ENCODE results near the gene HSF4. TPM values are rescaled to one million over a fixed set of nuclear protein-coding genes. Genes with fewer than 3 reads are reported as not detected.
A peak's percentile ranks its signal among the peaks of the same experiment; 100 is the strongest.

HSF4 gene
- total RNA-seq, 2 experiments from 2014 or later: 11.1 to 12.3 TPM

DNA sequence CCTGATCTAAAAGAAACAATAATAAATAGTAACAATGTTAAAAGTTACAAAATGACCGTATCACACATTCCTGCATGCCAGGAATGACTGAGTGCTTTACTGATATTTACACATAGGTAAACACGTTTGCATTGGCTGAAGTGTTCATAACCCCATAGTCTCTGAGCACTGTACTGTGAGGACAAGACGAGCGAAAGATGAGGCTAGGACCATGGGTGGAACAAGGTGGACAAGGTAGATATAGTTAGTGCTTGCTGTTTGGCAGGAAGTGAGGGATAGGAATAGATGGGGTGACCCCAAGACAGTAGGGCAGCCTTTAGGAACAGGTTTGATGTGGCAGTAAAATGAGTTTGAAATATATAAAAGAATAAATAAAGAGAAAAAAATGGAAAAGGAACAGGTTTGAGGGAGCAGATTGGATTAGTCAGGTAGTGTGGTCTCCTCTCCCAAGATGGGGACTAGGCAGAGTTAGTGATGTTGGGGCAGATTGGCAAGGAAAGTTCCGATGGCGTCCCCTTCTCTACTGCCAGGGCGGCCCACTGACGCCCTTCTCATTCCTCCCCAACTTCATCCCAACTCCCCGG is 27.0 kb downstream of the HSF4 start:
- CTCF ChIA-PET: interaction anchor here (1.2 kb wide), 1 partner anchor 174 kb away, joined by 3 read pairs; no protein-coding TSS in a partner anchor
- peaks cover 16% of the 10 kb centered on the region for H3K36me3 Mint-ChIP-seq (ENCODE audit: low read depth)
- peak overlapping the region; percentile 86 for H3K4me3 Mint-ChIP-seq

GRCh38 chr16:67191995-67192681 is 27.6 kb downstream of the HSF4 start, which contains the start of gene E2F4:
E2F4 (plus strand) TSS chr16:67192155; CDS start chr16:67192228, 73 bp downstream.
- DNase-seq: peak; percentile 91
- H3K27me3 Mint-ChIP-seq (ENCODE audit: low read depth): no peaks in the 10 kb centered on the region
- peak within 1 kb of the TSS; percentile 86 for H3K4me3 Mint-ChIP-seq
- H3K4me1 Mint-ChIP-seq (ENCODE audit: low read depth): peaks cover 43% of the 10 kb centered on the region
- intact Hi-C loops (cut with micrococcal nuclease): loop anchor here (1.0 kb wide), 4 partner anchors 9 to 52 kb away; partner anchors contain the start of genes MATCAP1 and TMEM208
- H3K36me3 Mint-ChIP-seq (ENCODE audit: low read depth): peaks cover 22% of the 10 kb centered on the region
- CTCF ChIA-PET: interaction anchor here (1.0 to 1.2 kb wide), 3 partner anchors 87 to 215 kb away, joined by 3 read pairs; no protein-coding TSS in a partner anchor
- H3K9me3 Mint-ChIP-seq: no peaks in the 10 kb centered on the region
- H3K27ac Mint-ChIP-seq: peak within 1 kb of the TSS; percentile 80

More for the DNA sequence above, 27.0 kb downstream of the HSF4 start:
- H3K27me3 Mint-ChIP-seq (ENCODE audit: low read depth): no peaks in the 10 kb centered on the region
- peak overlapping the region; percentile 80 for H3K27ac Mint-ChIP-seq
- intact Hi-C loops (cut with micrococcal nuclease): no loop called here
- no peak for DNase-seq
- H3K4me1 Mint-ChIP-seq (ENCODE audit: low read depth): peaks cover 39% of the 10 kb centered on the region
- no peaks in the 10 kb centered on the region for H3K9me3 Mint-ChIP-seq

GRCh38 chr16:67192781-67193361 is 28.3 kb downstream of the HSF4 start:
- CTCF ChIA-PET: interaction anchor here (1.0 to 1.2 kb wide), 3 partner anchors 86 to 216 kb away, joined by 3 read pairs; no protein-coding TSS in a partner anchor

DNA sequence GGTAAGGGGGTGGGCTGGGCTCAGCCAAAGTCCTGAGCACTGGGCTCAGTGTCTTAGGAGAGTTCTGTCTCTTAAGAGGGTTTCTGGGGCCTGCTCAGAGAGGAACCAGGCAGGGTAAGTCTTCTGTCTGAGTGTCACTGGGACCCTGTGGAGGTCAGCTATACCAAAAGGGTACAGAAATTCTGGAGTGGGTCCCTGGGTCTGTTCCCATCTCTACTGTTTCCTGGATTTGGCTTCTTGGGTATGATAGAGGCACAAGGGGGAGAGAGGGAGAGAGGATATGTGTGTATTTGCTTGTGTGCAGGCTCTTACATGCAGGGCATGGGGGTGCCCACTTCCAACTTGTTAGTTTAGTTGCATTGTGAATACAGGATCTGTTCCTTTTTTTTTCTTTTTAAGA is 29.0 kb downstream of the HSF4 start:
- intact Hi-C loops (cut with micrococcal nuclease): no loop called here
- Mint-ChIP-seq H3K4me3 (peak overlapping the region; percentile 86), H3K4me1 (ENCODE audit: low read depth) (peaks cover 43% of the 10 kb centered on the region), H3K9me3 (no peaks in the 10 kb centered on the region), H3K27ac (no peak overlapping the region), H3K36me3 (ENCODE audit: low read depth) (peaks cover 25% of the 10 kb centered on the region), H3K27me3 (ENCODE audit: low read depth) (no peaks in the 10 kb centered on the region)
- CTCF ChIA-PET: interaction anchor here (0.6 to 1.7 kb wide), 3 partner anchors 9 to 216 kb away, joined by 3 to 6 read pairs (median 3); no protein-coding TSS in a partner anchor
- no peak for DNase-seq

More at GRCh38 chr16:67192781-67193361, 28.3 kb downstream of the HSF4 start:
- no peak for DNase-seq
- H3K4me3 Mint-ChIP-seq: peak overlapping the region; percentile 86
- no peaks in the 10 kb centered on the region for H3K9me3 Mint-ChIP-seq
- no peaks in the 10 kb centered on the region for H3K27me3 Mint-ChIP-seq (ENCODE audit: low read depth)
- peak overlapping the region; percentile 69 for H3K27ac Mint-ChIP-seq
- intact Hi-C loops (cut with micrococcal nuclease): loop anchor here (1.0 kb wide), 4 partner anchors 10 to 51 kb away; partner anchors contain the start of genes MATCAP1 and TMEM208
- peaks cover 43% of the 10 kb centered on the region for H3K4me1 Mint-ChIP-seq (ENCODE audit: low read depth)
- peaks cover 22% of the 10 kb centered on the region for H3K36me3 Mint-ChIP-seq (ENCODE audit: low read depth)

DNA sequence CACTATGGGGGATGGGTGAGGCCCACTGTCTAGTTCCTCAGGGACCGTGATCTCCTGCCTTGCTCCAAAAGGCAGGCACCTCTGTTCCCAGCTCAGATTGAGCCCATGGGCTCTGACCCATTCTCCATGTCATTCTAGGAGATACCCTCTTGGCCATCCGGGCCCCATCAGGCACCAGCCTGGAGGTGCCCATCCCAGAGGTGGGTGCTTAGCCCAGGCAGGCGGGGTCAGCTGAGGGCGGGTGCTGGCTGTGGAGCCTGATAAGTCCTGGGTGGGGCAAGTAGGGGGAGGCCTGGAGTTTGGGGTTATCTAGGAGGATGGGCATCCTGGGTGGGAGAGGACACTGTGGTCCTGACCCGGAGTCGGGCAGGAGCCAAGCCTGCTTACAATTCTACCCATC is 29.7 kb downstream of the HSF4 start:
- CTCF ChIA-PET: interaction anchor here (1.7 kb wide), 1 partner anchor 10 kb away, joined by 6 read pairs; no protein-coding TSS in a partner anchor
- DNase-seq: no peak
- no peaks in the 10 kb centered on the region for H3K9me3 Mint-ChIP-seq
- H3K36me3 Mint-ChIP-seq (ENCODE audit: low read depth): peaks cover 25% of the 10 kb centered on the region
- peaks cover 43% of the 10 kb centered on the region for H3K4me1 Mint-ChIP-seq (ENCODE audit: low read depth)
- no peak overlapping the region for H3K27ac Mint-ChIP-seq
- peak overlapping the region; percentile 86 for H3K4me3 Mint-ChIP-seq
- H3K27me3 Mint-ChIP-seq (ENCODE audit: low read depth): no peaks in the 10 kb centered on the region
- intact Hi-C loops (cut with micrococcal nuclease): no loop called here

- Mint-ChIP-seq H3K4me1 (ENCODE audit: low read depth) (peaks cover 43% of the 10 kb centered on the region), H3K27me3 (ENCODE audit: low read depth) (no peaks in the 10 kb centered on the region), H3K9me3 (no peaks in the 10 kb centered on the region), H3K27ac (no peak overlapping the region), H3K4me3 (no peak overlapping the region), H3K36me3 (ENCODE audit: low read depth) (peaks cover 28% of the 10 kb centered on the region)
- DNase-seq: no peak
- CTCF ChIA-PET: interaction anchor here (0.9 kb wide), 1 partner anchor 234 kb away, joined by 3 read pairs; no protein-coding TSS in a partner anchor
- intact Hi-C loops (cut with micrococcal nuclease): no loop called here
These were observed 31.1 kb downstream of the HSF4 start for GRCh38 chr16:67195676-67196075.

DNA sequence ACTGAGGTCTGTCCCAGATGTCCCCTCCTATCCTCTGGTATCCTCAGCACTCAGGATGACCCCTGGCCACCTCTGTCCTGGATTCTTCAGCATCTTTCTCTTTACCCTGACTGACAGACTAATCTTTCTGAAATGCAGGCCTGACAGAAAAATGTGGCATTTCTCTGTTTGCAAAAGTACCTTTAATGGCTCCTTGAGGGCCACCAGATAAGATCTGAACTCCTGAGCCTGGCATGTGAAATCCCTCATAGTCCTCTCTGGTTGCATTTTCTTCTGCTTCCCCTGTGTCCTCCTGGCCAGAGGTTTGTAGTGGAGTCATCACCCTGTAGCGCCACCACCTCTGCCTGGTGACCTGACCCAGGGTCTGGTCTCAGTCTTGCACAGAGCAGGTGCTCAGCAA is 32.3 kb downstream of the HSF4 start:
- Mint-ChIP-seq H3K9me3 (no peaks in the 10 kb centered on the region), H3K27ac (no peak overlapping the region), H3K27me3 (ENCODE audit: low read depth) (no peaks in the 10 kb centered on the region), H3K4me3 (no peak overlapping the region), H3K36me3 (ENCODE audit: low read depth) (peaks cover 31% of the 10 kb centered on the region), H3K4me1 (ENCODE audit: low read depth) (peaks cover 39% of the 10 kb centered on the region)
- DNase-seq: no peak
- CTCF ChIA-PET: interaction anchor here (0.9 to 2.9 kb wide), 2 partner anchors 12 to 235 kb away, joined by 3 to 10 read pairs; no protein-coding TSS in a partner anchor
- intact Hi-C loops (cut with micrococcal nuclease): no loop called here

DNA sequence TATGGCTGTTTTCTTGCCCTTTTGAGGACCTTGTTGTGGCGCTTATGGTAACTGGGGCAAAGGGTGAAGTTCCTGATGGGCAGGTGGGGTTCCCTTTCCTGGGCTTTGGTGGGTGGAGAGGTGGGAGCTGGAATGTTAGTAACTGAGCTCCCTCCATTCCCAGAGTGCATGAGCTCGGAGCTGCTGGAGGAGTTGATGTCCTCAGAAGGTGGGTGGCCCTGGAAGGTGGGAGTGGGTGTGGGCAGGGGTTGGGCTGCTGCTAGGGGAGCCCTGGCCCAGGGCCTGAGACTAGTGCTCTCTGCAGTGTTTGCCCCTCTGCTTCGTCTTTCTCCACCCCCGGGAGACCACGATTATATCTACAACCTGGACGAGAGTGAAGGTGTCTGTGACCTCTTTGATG is 33.2 kb downstream of the HSF4 start:
- peaks cover 29% of the 10 kb centered on the region for H3K36me3 Mint-ChIP-seq (ENCODE audit: low read depth)
- no peak overlapping the region for H3K4me3 Mint-ChIP-seq
- H3K4me1 Mint-ChIP-seq (ENCODE audit: low read depth): peaks cover 35% of the 10 kb centered on the region
- no peaks in the 10 kb centered on the region for H3K27me3 Mint-ChIP-seq (ENCODE audit: low read depth)
- DNase-seq: no peak
- CTCF ChIA-PET: interaction anchor here (0.9 to 2.9 kb wide), 8 partner anchors 7 to 180 kb away, joined by 3 to 10 read pairs (median 4); partner anchors contain the start of gene EXOC3L1
- no peak overlapping the region for H3K27ac Mint-ChIP-seq
- H3K9me3 Mint-ChIP-seq: no peaks in the 10 kb centered on the region
- intact Hi-C loops (cut with micrococcal nuclease): no loop called here

GRCh38 chr16:67198238-67198734 is 33.7 kb downstream of the HSF4 start:
- peaks cover 27% of the 10 kb centered on the region for H3K36me3 Mint-ChIP-seq (ENCODE audit: low read depth)
- intact Hi-C loops (cut with micrococcal nuclease): no loop called here
- CTCF ChIA-PET: interaction anchor here (0.9 to 2.9 kb wide), 8 partner anchors 8 to 180 kb away, joined by 3 to 10 read pairs (median 4); partner anchors contain the start of gene EXOC3L1
- peaks cover 29% of the 10 kb centered on the region for H3K4me1 Mint-ChIP-seq (ENCODE audit: low read depth)
- no peak overlapping the region for H3K4me3 Mint-ChIP-seq
- DNase-seq: peak; percentile 33
- no peaks in the 10 kb centered on the region for H3K9me3 Mint-ChIP-seq
- no peaks in the 10 kb centered on the region for H3K27me3 Mint-ChIP-seq (ENCODE audit: low read depth)
- H3K27ac Mint-ChIP-seq: no peak overlapping the region

GRCh38 chr16:67199011-67199807 is 34.7 kb downstream of the HSF4 start, which contains the start of gene ELMO3:
ELMO3 (plus strand) TSS chr16:67199131; CDS start chr16:67199327, 196 bp downstream.
- Mint-ChIP-seq H3K27ac (no peak within 1 kb of the TSS), H3K36me3 (ENCODE audit: low read depth) (peaks cover 24% of the 10 kb centered on the region), H3K4me1 (ENCODE audit: low read depth) (peaks cover 20% of the 10 kb centered on the region), H3K27me3 (ENCODE audit: low read depth) (no peaks in the 10 kb centered on the region), H3K4me3 (no peak within 1 kb of the TSS), H3K9me3 (no peaks in the 10 kb centered on the region)
- intact Hi-C loops (cut with micrococcal nuclease): no loop called here
- CTCF ChIA-PET: interaction anchor here (0.6 to 2.9 kb wide), 3 partner anchors 9 to 223 kb away, joined by 3 to 10 read pairs (median 6); no protein-coding TSS in a partner anchor
- DNase-seq: no peak

- Mint-ChIP-seq H3K9me3 (no peaks in the 10 kb centered on the region), H3K36me3 (ENCODE audit: low read depth) (peaks cover 26% of the 10 kb centered on the region), H3K27ac (no peak overlapping the region), H3K27me3 (ENCODE audit: low read depth) (no peaks in the 10 kb centered on the region), H3K4me1 (ENCODE audit: low read depth) (peaks cover 18% of the 10 kb centered on the region), H3K4me3 (no peak overlapping the region)
- CTCF ChIA-PET: interaction anchor here (0.6 to 2.9 kb wide), 3 partner anchors 15 to 222 kb away, joined by 3 to 10 read pairs (median 8); no protein-coding TSS in a partner anchor
- intact Hi-C loops (cut with micrococcal nuclease): no loop called here
- no peak for DNase-seq
These were observed 35.3 kb downstream of the HSF4 start for GRCh38 chr16:67199808-67200198.

Measured in activated naive CD4-positive, alpha-beta T cell treated with anti-CD3 and anti-CD28 coated beads for 36 hours (primary cell).